HG03196 (cell line): ENCODE measurements around the gene FBXL7.

Experiments
- ATAC-seq: cut with Tn5 transposase; IDR thresholded peaks from one replicate; pipeline ENCODE4 v1.9.1; 2021; ENCODE audit not compliant: unreplicated experiment

FBXL7 gene

GRCh38 chr5:15538516-15538915 is 38.5 kb downstream of the FBXL7 start:
- no peak for ATAC-seq

- no peak for ATAC-seq
Observed at GRCh38 chr5:15539951-15540350, 40.0 kb downstream of the FBXL7 start.

GRCh38 chr5:15544039-15544438 is 44.1 kb downstream of the FBXL7 start:
- no peak for ATAC-seq

GRCh38 chr5:15545082-15545481 is 45.1 kb downstream of the FBXL7 start:
- ATAC-seq: no peak

- no peak for ATAC-seq
Observed at GRCh38 chr5:15547261-15547839, 47.4 kb downstream of the FBXL7 start.

GRCh38 chr5:15549961-15550360 is 50.0 kb downstream of the FBXL7 start:
- ATAC-seq: no peak

GRCh38 chr5:15550502-15551112 is 50.6 kb downstream of the FBXL7 start:
- no peak for ATAC-seq

- ATAC-seq: no peak
Observed at GRCh38 chr5:15551113-15551504, 51.1 kb downstream of the FBXL7 start.

- ATAC-seq: no peak
Observed at GRCh38 chr5:15554542-15554941, 54.6 kb downstream of the FBXL7 start.

- no peak for ATAC-seq
Observed at GRCh38 chr5:15555176-15555575, 55.2 kb downstream of the FBXL7 start.

- no peak for ATAC-seq
Observed at GRCh38 chr5:15558240-15558639, 58.3 kb downstream of the FBXL7 start.

GRCh38 chr5:15558681-15559080 is 58.7 kb downstream of the FBXL7 start:
- no peak for ATAC-seq

GRCh38 chr5:15560421-15560820 is 60.4 kb downstream of the FBXL7 start:
- no peak for ATAC-seq

GRCh38 chr5:15564523-15564922 is 64.5 kb downstream of the FBXL7 start:
- no peak for ATAC-seq

GRCh38 chr5:15564957-15565356 is 65.0 kb downstream of the FBXL7 start:
- ATAC-seq: no peak

GRCh38 chr5:15566306-15566705 is 66.3 kb downstream of the FBXL7 start:
- no peak for ATAC-seq

- ATAC-seq: no peak
Observed at GRCh38 chr5:15566789-15567188, 66.8 kb downstream of the FBXL7 start.

- no peak for ATAC-seq
Observed at GRCh38 chr5:15570491-15570890, 70.5 kb downstream of the FBXL7 start.

GRCh38 chr5:15571081-15571480 is 71.1 kb downstream of the FBXL7 start:
- ATAC-seq: no peak

- ATAC-seq: no peak
Observed at GRCh38 chr5:15571618-15572017, 71.6 kb downstream of the FBXL7 start.

GRCh38 chr5:15573590-15573989 is 73.6 kb downstream of the FBXL7 start:
- no peak for ATAC-seq

- no peak for ATAC-seq
Observed at GRCh38 chr5:15574128-15574527, 74.1 kb downstream of the FBXL7 start.

- no peak for ATAC-seq
Observed at GRCh38 chr5:15574806-15575325, 74.9 kb downstream of the FBXL7 start.
